HEK293 (cell line): ENCODE results near the gene HSCB.

ENCODE experiments used
- FEZF1 ChIP-seq: fragments of 450-650 bp; formaldehyde crosslinking; IDR thresholded peaks from 2 replicates; pipeline ENCODE4 v1.5.1; 2016; ENCODE audit warnings: missing biosample characterization, missing genetic modification characterization
- GLIS1 ChIP-seq: fragments of 450-650 bp; formaldehyde crosslinking; IDR thresholded peaks from 2 replicates; pipeline ENCODE4 v1.5.1; 2016; ENCODE audit warnings: missing biosample characterization, missing genetic modification characterization
- KLF16 ChIP-seq: fragments of 450-650 bp; formaldehyde crosslinking; IDR thresholded peaks from 2 replicates; pipeline ENCODE4 v1.5.1; 2017; ENCODE audit warnings: missing biosample characterization, missing genetic modification characterization
- OSR2 ChIP-seq: fragments of 450-650 bp; formaldehyde crosslinking; IDR thresholded peaks from 2 replicates; pipeline ENCODE4 v1.5.1; 2016; ENCODE audit warnings: missing biosample characterization, missing genetic modification characterization
- PRDM1 ChIP-seq: fragments of 450-650 bp; formaldehyde crosslinking; IDR thresholded peaks from 2 replicates; pipeline ENCODE4; 2016; ENCODE audit warnings: missing biosample characterization, missing genetic modification characterization
- PRDM2 ChIP-seq: fragments of 450-650 bp; formaldehyde crosslinking; IDR thresholded peaks from 2 replicates; pipeline ENCODE4 v1.5.1; 2016; ENCODE audit warnings: missing biosample characterization, missing genetic modification characterization, borderline replicate concordance
- PRDM6 ChIP-seq: fragments of 450-650 bp; formaldehyde crosslinking; IDR thresholded peaks from 2 replicates; pipeline ENCODE4 v1.5.1; 2017; ENCODE audit warnings: missing biosample characterization, missing genetic modification characterization
- ZBTB1 ChIP-seq: fragments of 450-650 bp; formaldehyde crosslinking; IDR thresholded peaks from 2 replicates; pipeline ENCODE4 v1.5.1; 2016; ENCODE audit warnings: missing biosample characterization, missing genetic modification characterization
- ZBTB26 ChIP-seq: fragments of 450-650 bp; formaldehyde crosslinking; optimal IDR thresholded peaks from 2 replicates; pipeline ENCODE3; 2016; ENCODE audit warnings: missing biosample characterization, mild to moderate bottlenecking, missing genetic modification characterization
- ZBTB6 ChIP-seq: fragments of 450-650 bp; formaldehyde crosslinking; IDR thresholded peaks from 2 replicates; pipeline ENCODE4 v1.5.1; 2017; ENCODE audit warnings: missing biosample characterization, missing genetic modification characterization
- ZBTB8A ChIP-seq: fragments of 450-650 bp; formaldehyde crosslinking; IDR thresholded peaks from 2 replicates; pipeline ENCODE4 v1.5.1; 2016; ENCODE audit warnings: missing biosample characterization, missing genetic modification characterization
- ZEB2 ChIP-seq: fragments of 450-650 bp; formaldehyde crosslinking; IDR thresholded peaks from 2 replicates; pipeline ENCODE4 v1.5.1; 2016; ENCODE audit warnings: missing biosample characterization, missing genetic modification characterization
- ZNF112 ChIP-seq: fragments of 450-650 bp; formaldehyde crosslinking; IDR thresholded peaks from 2 replicates; pipeline ENCODE4 v1.5.0; 2017; ENCODE audit warnings: missing biosample characterization, missing genetic modification characterization
- ZNF223 ChIP-seq: fragments of 450-650 bp; formaldehyde crosslinking; IDR thresholded peaks from 2 replicates; pipeline ENCODE4 v1.5.1; 2016; ENCODE audit warnings: missing biosample characterization, missing genetic modification characterization
- ZNF426 ChIP-seq: fragments of 450-650 bp; formaldehyde crosslinking; IDR thresholded peaks from 2 replicates; pipeline ENCODE4 v1.5.1; 2017; ENCODE audit warnings: missing biosample characterization, missing genetic modification characterization, mild to moderate bottlenecking, inconsistent platforms, moderate library complexity
- ZNF518A ChIP-seq: fragments of 450-650 bp; formaldehyde crosslinking; conservative IDR thresholded peaks from 2 replicates; pipeline ENCODE4 v1.5.1; 2016; ENCODE audit warnings: low read depth, missing biosample characterization, missing genetic modification characterization
- ZNF549 ChIP-seq: fragments of 450-650 bp; IDR thresholded peaks from 2 replicates; pipeline ENCODE4 v1.5.1; 2018; ENCODE audit warnings: missing biosample characterization, missing genetic modification characterization, mild to moderate bottlenecking, inconsistent platforms, moderate library complexity
- ZNF560 ChIP-seq: fragments of 450-650 bp; formaldehyde crosslinking; IDR thresholded peaks from 2 replicates; pipeline ENCODE4 v1.5.1; 2017; ENCODE audit warnings: missing biosample characterization, missing genetic modification characterization, borderline replicate concordance
- ZNF660 ChIP-seq: fragments of 450-650 bp; IDR thresholded peaks from 2 replicates; pipeline ENCODE4 v1.5.1; 2018; ENCODE audit warnings: missing biosample characterization, mild to moderate bottlenecking, missing genetic modification characterization
- ZNF677 ChIP-seq: fragments of 450-650 bp; IDR thresholded peaks from 2 replicates; pipeline ENCODE4 v1.5.0; 2018; ENCODE audit warnings: missing biosample characterization, mild to moderate bottlenecking, missing genetic modification characterization, moderate library complexity
- ZNF747 ChIP-seq: fragments of 450-650 bp; formaldehyde crosslinking; IDR thresholded peaks from 2 replicates; pipeline ENCODE4 v1.5.1; 2016; ENCODE audit warnings: missing biosample characterization, missing genetic modification characterization
- ZSCAN18 ChIP-seq: fragments of 450-650 bp; formaldehyde crosslinking; IDR thresholded peaks from 2 replicates; pipeline ENCODE4 v1.5.1; 2016; ENCODE audit warnings: missing biosample characterization, missing genetic modification characterization
- ZSCAN30 ChIP-seq: fragments of 450-650 bp; IDR thresholded peaks from 2 replicates; pipeline ENCODE4 v1.5.1; 2018; ENCODE audit warnings: missing biosample characterization, mild to moderate bottlenecking, missing genetic modification characterization, moderate library complexity

Gene HSCB

GRCh38 chr22:28800308-28801041, 58.6 kb downstream of the HSCB start, which contains the start of gene XBP1 (continued):
- TF ChIP-seq ZNF677 (tag by site-specific recombination) (no peak), ZSCAN30 (peak; percentile 20; the same call in 1 of the 2 replicates), ZBTB26 (peak; percentile 77), ZEB2 (tag by site-specific recombination) (peak; percentile 61; the same call in 1 of the 2 replicates), FEZF1 (tag by site-specific recombination) (no peak), PRDM6 (tag by site-specific recombination) (no peak), PRDM1 (tag by site-specific recombination) (no peak), GLIS1 (tag by site-specific recombination) (peak; percentile 59), KLF16 (tag by site-specific recombination) (no peak; the same call in 1 of the 2 replicates), PRDM2 (tag by site-specific recombination) (no peak), ZBTB6 (0 out of 2 replicates have a peak, but pooled peaks have one; percentile 14), OSR2 (tag by site-specific recombination) (no peak), ZNF426 (tag by site-specific recombination) (no peak), ZNF518A (0 out of 2 replicates have a peak, but pooled peaks have one; percentile 13), ZNF549 (tag by site-specific recombination) (no peak), ZNF747 (tag by site-specific recombination) (no peak), ZNF112 (no peak), ZNF223 (tag by site-specific recombination) (no peak), ZNF660 (peak; percentile 45), ZSCAN18 (no peak), ZBTB8A (tag by site-specific recombination) (peak; percentile 70), ZBTB1 (tag by site-specific recombination) (no peak), ZNF560 (tag by site-specific recombination) (no peak)
